Measurements from ENCODE around the gene SMG6. TPM values are rescaled to one million over a fixed set of nuclear protein-coding genes. Genes with fewer than 3 reads are reported as not detected.

The SMG6 gene
- total RNA-seq, 1 experiment from 2014 or later: 36.1 TPM

DNA sequence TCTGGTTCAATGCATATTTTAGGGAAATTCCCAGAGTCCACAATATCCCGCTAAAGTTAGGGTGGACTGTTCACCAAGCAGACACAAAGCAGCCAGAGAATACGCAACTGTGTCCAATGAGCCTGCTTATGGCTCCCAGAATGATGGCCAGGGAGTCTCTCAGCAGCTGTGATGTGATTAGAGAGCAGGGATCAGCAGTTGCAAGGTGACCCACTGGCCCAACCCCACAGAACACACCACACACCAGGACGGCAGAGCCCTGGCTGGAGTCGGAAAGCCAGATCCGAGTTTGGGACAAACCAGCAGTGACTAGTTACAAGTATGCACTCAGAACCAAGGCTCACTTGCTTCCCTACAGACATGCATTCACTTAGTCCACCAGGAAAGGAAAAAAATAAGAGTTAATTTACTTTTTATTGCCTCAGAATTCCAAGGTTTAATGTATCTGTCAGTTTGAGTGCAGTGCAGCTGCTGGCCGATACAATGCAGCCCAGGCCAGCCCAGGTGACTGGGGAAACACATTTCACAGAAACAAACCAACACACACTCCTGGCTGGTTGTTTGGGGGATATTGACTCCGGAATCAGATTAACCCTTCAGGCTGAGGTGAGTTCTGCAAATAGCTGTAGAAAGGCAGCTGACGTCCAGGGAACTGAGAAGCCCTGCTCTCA is 127.0 kb downstream of the SMG6 start:
- intact Hi-C loops (cut with micrococcal nuclease; ENCODE audit: unreplicated experiment): no loop called here
- BruUV-seq (replicated peaks): no TSS peak
- ChIA-PET POLR2A (ENCODE audit: low non-redundant PET) (no interaction called here), CTCF (no interaction called here)
- Histone ChIP-seq H3K36me3 (ENCODE audit: insufficient read depth, low read length, poor library complexity, severe bottlenecking) (no peaks in the 10 kb centered on the region), H3K27ac (ENCODE audit: low read depth, low read length, poor library complexity, severe bottlenecking) (no peak overlapping the region), H3K4me3 (ENCODE audit: low read depth, low read length, poor library complexity, severe bottlenecking) (no peak overlapping the region), H3K4me1 (ENCODE audit: insufficient read depth, low read length, poor library complexity, severe bottlenecking) (peaks cover 41% of the 10 kb centered on the region), H3K27me3 (replicated peaks; ENCODE audit: insufficient read depth, low read depth, low read length, poor library complexity) (no peaks in the 10 kb centered on the region), H3K9me3 (ENCODE audit: low read depth, low read length, poor library complexity, severe bottlenecking) (no peaks in the 10 kb centered on the region)
- TF ChIP-seq, protein P1, sequence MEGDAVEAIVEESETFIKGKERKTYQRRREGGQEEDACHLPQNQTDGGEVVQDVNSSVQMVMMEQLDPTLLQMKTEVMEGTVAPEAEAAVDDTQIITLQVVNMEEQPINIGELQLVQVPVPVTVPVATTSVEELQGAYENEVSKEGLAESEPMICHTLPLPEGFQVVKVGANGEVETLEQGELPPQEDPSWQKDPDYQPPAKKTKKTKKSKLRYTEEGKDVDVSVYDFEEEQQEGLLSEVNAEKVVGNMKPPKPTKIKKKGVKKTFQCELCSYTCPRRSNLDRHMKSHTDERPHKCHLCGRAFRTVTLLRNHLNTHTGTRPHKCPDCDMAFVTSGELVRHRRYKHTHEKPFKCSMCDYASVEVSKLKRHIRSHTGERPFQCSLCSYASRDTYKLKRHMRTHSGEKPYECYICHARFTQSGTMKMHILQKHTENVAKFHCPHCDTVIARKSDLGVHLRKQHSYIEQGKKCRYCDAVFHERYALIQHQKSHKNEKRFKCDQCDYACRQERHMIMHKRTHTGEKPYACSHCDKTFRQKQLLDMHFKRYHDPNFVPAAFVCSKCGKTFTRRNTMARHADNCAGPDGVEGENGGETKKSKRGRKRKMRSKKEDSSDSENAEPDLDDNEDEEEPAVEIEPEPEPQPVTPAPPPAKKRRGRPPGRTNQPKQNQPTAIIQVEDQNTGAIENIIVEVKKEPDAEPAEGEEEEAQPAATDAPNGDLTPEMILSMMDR (conservative IDR thresholded peaks at IDR 0.05; ENCODE audit: low read depth, low read length): no peak
- no peak for TF ChIP-seq EZH2 (IDR thresholded peaks at IDR 0.05; ENCODE audit: borderline replicate concordance, low read depth, low read length, poor library complexity, severe bottlenecking)
- DNase-seq (ENCODE audit: low spot score): no peak

DNA sequence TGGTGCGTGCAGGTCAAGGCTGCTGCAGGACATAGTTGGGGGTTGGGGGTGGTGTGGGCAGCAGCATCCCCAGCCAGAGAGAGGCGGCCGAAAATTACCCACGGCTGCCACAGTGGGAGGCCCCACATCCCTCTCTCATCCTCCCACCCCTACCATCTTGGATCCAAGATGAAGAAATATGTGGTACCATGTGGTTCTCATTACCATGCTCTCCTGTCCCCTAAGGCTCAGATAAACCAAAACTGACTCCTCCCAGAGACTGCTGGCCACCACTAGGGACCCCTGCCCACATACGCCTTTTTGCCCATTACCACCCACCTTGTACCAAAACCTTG is 128.3 kb downstream of the SMG6 start:
- H3K36me3 ChIP-seq (ENCODE audit: insufficient read depth, low read length, poor library complexity, severe bottlenecking): no peaks in the 10 kb centered on the region
- no peaks in the 10 kb centered on the region for H3K27me3 ChIP-seq (replicated peaks; ENCODE audit: insufficient read depth, low read depth, low read length, poor library complexity)
- no peak for DNase-seq (ENCODE audit: low spot score)
- POLR2A ChIA-PET (ENCODE audit: low non-redundant PET): interaction anchor here (0.7 kb wide), 1 partner anchor 14 kb away, joined by 3 read pairs; no protein-coding TSS in a partner anchor
- no peak for TF ChIP-seq EZH2 (IDR thresholded peaks at IDR 0.05; ENCODE audit: borderline replicate concordance, low read depth, low read length, poor library complexity, severe bottlenecking)
- TF ChIP-seq, protein P1 (conservative IDR thresholded peaks at IDR 0.05; ENCODE audit: low read depth, low read length): no peak
- CTCF ChIA-PET: no interaction called here
- H3K27ac ChIP-seq (ENCODE audit: low read depth, low read length, poor library complexity, severe bottlenecking): no peak overlapping the region
- peaks cover 28% of the 10 kb centered on the region for H3K4me1 ChIP-seq (ENCODE audit: insufficient read depth, low read length, poor library complexity, severe bottlenecking)
- H3K9me3 ChIP-seq (ENCODE audit: low read depth, low read length, poor library complexity, severe bottlenecking): no peaks in the 10 kb centered on the region
- H3K4me3 ChIP-seq (ENCODE audit: low read depth, low read length, poor library complexity, severe bottlenecking): no peak overlapping the region
- BruUV-seq (replicated peaks): no TSS peak
- intact Hi-C loops (cut with micrococcal nuclease; ENCODE audit: unreplicated experiment): no loop called here

DNA sequence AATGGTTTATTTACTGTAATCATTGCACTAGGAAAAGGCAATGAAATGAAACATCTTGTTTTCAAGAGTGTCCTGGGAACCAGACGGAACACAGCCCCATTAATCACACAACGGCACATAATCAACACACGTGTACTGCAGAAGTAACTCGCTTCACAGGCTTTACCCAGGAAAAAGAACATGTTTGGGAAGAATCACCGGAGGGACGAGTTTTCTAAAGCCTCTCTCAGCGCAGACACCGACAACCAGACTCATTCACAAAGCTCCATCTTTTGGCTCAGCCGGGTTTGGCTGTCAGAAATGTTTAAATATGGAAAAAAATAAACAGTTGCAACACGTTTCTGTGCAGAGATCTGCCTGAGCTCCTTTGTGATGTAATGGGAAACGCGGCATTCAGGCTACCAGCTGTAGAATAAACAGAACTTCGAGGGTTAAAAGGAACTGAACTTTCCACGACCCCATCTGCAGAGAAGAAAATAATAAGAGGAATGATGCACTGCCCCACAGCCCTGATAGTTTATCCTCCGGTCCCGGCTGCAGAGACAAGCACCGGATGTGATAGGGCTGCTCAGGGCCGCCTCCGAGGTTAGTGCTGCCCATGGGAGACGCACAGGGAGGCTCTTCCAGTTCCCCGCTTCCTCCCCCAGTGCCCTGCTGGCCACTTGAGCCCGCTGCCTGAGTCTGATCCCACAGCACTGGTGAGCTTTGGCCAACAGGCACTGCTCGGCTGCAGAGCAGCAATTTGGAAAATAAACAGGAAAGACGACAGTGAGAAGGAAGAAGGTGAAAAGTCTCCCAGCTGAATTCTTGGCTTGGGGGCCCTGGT is 128.9 kb downstream of the SMG6 start:
- Histone ChIP-seq H3K27ac (ENCODE audit: low read depth, low read length, poor library complexity, severe bottlenecking) (no peak overlapping the region), H3K27me3 (replicated peaks; ENCODE audit: insufficient read depth, low read depth, low read length, poor library complexity) (no peaks in the 10 kb centered on the region), H3K9me3 (ENCODE audit: low read depth, low read length, poor library complexity, severe bottlenecking) (no peaks in the 10 kb centered on the region), H3K36me3 (ENCODE audit: insufficient read depth, low read length, poor library complexity, severe bottlenecking) (peaks cover 1% of the 10 kb centered on the region), H3K4me3 (ENCODE audit: low read depth, low read length, poor library complexity, severe bottlenecking) (no peak overlapping the region), H3K4me1 (ENCODE audit: insufficient read depth, low read length, poor library complexity, severe bottlenecking) (peaks cover 23% of the 10 kb centered on the region)
- intact Hi-C loops (cut with micrococcal nuclease; ENCODE audit: unreplicated experiment): no loop called here
- no peak for DNase-seq (ENCODE audit: low spot score)
- BruUV-seq (replicated peaks): no TSS peak
- TF ChIP-seq EZH2 (IDR thresholded peaks at IDR 0.05; ENCODE audit: borderline replicate concordance, low read depth, low read length, poor library complexity, severe bottlenecking): no peak
- TF ChIP-seq, protein P1 (conservative IDR thresholded peaks at IDR 0.05; ENCODE audit: low read depth, low read length): no peak
- ChIA-PET CTCF (no interaction called here), POLR2A (ENCODE audit: low non-redundant PET) (no interaction called here)
